Adipose tissue (tissue), 3 donors: ENCODE measurements around the gene NFATC2. TPM values are rescaled to one million over a fixed set of nuclear protein-coding genes. Genes with fewer than 3 reads are reported as not detected.

Experiments used
- H3K27ac ChIP-seq: one replicate; pipeline ENCODE4 v1.5.1; 2013; ENCODE audit warnings: low read depth, low read length
- WGBS, 3 donors: extraction: QIAGEN DNeasy Blood & Tissue Kit; methylation state at CpG; one replicate each; pipeline ENCODE4 v1.1.7; 2013; 5-methylcytosine and 5-hydroxymethylcytosine counted together
- polyA plus RNA-seq, 3 donors: library from polyadenylated mRNA; stranded (reverse); fragments of 200-250 nt; gene quantifications; one replicate each; pipeline ENCODE4 v1.2.3, GENCODE V29; 2013
- donor health status: healthy with polysubstance abuse.
- donor health status: Bipolar disorder and iron deficiency.
- donor health status: healthy.

The NFATC2 gene
- polyA plus RNA-seq, 3 donors, result 1.0 to 6.8 (median 2.2) TPM

GRCh38 chr20:51371720-51372119 lies 170.8 kb downstream of the NFATC2 start:
- H3K27ac ChIP-seq, result no peak overlapping the region
- 83 to 96% (median 94%) methylated on average over 4 of the region's 4 CpGs for WGBS, 3 donors

DNA sequence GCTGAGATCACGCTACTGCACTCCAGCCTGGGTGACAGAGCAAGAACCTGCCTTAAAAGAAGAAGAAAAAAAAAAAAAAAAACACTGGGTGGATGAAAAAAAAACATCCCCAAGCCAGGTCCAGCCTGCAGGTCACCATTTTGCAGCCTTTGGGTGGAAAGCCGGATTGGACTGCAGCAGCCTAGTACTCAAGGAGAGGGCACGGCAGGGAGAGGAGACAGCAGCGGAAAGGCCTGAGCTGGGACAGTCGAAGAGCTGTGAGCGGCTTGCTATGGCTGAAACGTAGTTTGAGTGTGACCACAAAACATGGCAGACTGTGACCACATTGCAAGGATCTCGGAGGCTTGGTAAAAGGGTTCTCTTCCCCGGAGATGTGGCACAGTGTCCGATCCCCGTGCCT lies 173.0 kb downstream of the NFATC2 start:
- WGBS, 3 donors, result 88 to 93% (median 90%) methylated on average over 11 of the region's 11 CpGs
- no peak overlapping the region for H3K27ac ChIP-seq

DNA sequence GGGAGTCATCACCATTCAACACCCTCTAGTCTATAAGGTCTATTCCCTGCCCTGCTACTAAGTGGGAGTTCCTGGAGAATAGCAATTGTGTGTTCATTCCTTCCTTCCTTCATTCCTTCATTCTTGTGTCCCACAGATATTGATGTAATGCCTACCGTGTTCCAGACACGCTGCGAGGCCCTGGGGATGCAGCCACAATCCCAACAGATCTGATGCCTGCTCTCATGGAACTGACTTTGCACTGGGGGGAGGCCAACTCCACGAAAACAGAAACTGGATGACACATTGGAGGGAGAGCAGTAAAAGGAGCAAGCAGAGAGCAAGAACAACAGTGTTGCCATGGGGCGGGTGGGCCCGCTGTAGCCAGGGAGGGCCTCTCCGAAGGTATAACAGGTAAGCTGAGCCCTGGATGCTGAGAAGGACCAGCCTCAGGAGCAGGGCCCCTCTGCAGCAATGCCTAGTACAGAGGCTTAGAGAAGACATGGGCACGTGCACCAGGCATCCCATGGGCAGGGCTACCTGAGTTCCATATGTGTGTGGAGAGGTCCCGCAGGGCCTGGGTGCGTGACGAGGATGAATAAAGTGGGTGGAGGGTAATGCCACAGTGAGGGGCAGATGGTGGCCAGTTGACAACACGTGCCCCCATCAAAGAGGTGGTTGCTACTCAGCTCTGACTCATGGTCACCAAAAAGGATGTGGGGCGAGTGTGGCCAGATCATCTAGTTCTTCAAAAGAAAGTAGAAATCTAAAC lies 173.9 kb downstream of the NFATC2 start:
- WGBS, 3 donors, result 90 to 92% (median 92%) methylated on average over 13 of the region's 13 CpGs

GRCh38 chr20:51366155-51366886 lies 176.2 kb downstream of the NFATC2 start:
- WGBS, 3 donors, result 45 to 67% (median 62%) methylated on average over 16 of the region's 16 CpGs
- no peak overlapping the region for H3K27ac ChIP-seq

More for the DNA sequence above, 173.9 kb downstream of the NFATC2 start:
- H3K27ac ChIP-seq, result no peak overlapping the region

DNA sequence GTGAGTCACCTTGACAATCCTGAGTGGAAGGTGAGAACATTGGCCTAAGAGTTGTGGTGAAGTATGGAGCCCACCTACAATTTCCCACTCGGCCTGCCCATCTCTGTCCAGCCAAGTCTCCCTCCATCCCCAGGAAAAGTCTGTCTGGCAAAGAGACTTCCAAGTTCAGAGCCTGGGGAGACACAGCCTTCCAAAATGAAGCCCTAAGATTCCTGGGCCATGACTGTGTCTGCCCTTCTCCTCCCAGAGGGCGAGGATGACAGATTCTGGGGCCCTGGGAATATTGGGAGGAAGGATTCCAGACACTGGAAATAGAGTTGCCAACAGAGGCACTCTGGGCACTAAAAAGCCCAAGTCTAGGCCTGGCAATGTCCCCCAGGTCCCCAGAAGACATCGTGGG lies 176.8 kb downstream of the NFATC2 start:
- no peak overlapping the region for H3K27ac ChIP-seq
- WGBS, 3 donors, result 69 to 84% (median 80%) methylated on average over 3 of the region's 3 CpGs

DNA sequence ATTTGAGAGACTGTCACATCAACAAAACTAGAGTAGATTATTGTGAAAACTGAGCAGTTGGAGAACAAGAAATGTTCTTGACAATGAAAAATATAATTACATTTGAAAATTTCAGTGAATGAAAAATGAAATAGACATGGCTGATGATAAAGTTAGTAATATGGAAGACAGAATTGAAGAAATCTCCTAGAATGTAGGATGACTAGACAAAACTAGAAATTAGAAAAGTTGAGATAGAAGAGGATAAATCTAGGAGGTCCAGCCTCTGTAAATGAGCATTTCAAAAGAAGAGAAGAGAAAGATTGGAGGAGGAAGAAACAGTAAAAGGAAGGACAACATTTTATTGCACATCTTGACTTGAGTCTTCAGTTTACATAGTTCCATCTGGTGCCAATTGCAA lies 178.7 kb downstream of the NFATC2 start:
- no peak overlapping the region for H3K27ac ChIP-seq

GRCh38 chr20:51363378-51363777 lies 179.1 kb downstream of the NFATC2 start:
- 72 to 77% (median 74%) methylated on average over 2 of the region's 2 CpGs for WGBS, 3 donors

DNA sequence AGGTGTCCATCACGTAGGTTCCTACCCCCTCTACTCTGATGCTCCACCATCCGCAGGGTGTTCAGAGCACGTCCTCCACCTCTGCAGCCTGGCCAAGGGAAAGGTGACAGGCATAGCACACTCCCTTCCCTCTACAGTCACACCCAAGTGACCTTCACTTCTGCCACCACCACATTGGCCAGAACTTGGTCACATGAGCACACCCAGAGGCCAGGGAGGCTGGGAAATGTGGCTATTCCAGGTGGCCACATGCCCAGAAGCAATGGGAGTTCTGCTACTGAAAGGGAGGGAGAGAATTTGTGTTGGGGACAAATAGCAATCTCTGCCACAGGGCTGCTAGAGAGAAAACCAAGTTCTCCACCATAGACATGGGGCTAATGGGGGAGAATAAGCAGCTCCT lies 180.3 kb downstream of the NFATC2 start:
- H3K27ac ChIP-seq, result no peak overlapping the region
- 66 to 93% (median 88%) methylated on average over 3 of the region's 3 CpGs for WGBS, 3 donors

More at GRCh38 chr20:51363378-51363777, 179.1 kb downstream of the NFATC2 start:
- no peak overlapping the region for H3K27ac ChIP-seq

- WGBS, 3 donors, result 85 to 100% (median 87%) methylated on average over 1 of the region's 1 CpG
- H3K27ac ChIP-seq, result no peak overlapping the region
Measured at GRCh38 chr20:51361258-51361657, 181.3 kb downstream of the NFATC2 start.

GRCh38 chr20:51360451-51361201 lies 181.9 kb downstream of the NFATC2 start:
- 77 to 84% (median 80%) methylated on average over 13 of the region's 13 CpGs for WGBS, 3 donors
- H3K27ac ChIP-seq, result no peak overlapping the region

DNA sequence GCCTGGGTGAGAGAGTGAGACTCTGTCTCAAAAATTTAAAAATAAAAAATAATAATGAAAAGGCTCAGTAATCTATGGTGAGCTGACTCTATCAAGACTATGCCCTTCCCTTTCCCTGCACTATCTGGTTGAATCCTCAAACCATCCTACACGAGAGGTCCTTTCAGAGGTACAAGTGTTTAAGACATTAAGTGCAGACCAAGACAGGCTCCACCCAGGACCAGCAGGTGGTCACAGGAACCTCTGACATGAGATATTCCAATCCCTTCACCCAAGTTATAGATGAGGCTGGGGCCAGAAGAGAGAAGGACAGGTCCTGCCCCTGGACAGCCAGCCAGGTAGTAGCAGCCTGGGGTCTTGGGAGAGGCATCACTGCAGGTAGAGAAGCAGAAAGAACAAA lies 182.6 kb downstream of the NFATC2 start:
- 56 to 81% (median 70%) methylated on average over 1 of the region's 1 CpG for WGBS, 3 donors
- H3K27ac ChIP-seq, result no peak overlapping the region

DNA sequence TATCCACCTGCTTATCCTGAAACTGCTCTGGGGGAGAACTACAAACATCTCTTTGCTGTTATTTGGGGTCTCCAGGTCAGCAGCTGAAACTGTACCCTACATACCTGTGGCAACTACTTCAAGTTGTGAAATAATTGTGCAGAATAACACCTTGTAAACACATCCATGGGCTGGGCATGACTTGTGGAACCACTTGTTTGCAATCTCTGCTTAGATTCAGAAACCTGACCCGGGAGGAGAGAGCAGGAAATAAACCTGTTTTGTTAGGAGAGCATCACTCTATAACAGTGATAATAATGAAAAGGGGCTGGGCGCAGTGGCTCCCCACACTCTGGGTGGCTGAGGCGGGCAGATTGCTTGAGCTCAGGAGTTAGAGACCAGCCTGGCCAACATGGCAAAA lies 183.1 kb downstream of the NFATC2 start:
- H3K27ac ChIP-seq, result no peak overlapping the region
- WGBS, 3 donors, result 83 to 94% (median 88%) methylated on average over 3 of the region's 3 CpGs

DNA sequence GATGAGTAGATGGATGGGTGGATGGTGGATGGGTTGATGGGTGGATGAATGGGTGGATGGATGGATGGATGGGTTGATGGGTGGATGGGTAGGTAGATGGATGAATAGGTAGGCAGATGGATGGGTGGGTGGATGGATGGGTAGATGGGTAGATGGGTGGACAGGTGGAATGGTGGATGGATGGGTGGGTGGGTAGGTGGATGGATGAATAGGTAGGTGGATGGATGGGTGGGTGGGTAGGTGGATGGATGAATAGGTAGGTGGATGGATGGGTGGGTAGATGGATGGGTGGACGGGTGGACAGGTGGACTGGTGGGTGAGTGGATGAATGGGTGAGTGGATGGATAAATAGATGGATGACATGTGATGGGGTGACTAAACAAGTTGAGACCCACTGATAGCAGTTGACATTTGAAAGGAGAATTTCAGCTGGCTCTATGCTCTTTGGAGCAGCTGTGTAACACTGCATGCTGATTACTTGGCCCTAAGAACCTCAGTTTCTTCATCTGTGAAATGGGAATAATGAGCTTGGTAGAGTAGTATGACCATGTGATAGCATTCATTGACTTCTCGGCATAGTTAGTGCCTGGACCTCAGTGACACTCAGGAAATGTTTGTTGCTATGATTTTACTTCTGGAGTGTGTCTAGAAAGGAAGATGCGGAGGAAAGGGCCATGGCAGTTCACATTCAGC lies 184.3 kb downstream of the NFATC2 start:
- no peak overlapping the region for H3K27ac ChIP-seq
- 80 to 84% (median 80%) methylated on average over 3 of the region's 3 CpGs for WGBS, 3 donors

- no peak overlapping the region for H3K27ac ChIP-seq
- 56 to 85% (median 82%) methylated on average over 1 of the region's 1 CpG for WGBS, 3 donors
Measured at GRCh38 chr20:51357543-51357942, 185.0 kb downstream of the NFATC2 start.

DNA sequence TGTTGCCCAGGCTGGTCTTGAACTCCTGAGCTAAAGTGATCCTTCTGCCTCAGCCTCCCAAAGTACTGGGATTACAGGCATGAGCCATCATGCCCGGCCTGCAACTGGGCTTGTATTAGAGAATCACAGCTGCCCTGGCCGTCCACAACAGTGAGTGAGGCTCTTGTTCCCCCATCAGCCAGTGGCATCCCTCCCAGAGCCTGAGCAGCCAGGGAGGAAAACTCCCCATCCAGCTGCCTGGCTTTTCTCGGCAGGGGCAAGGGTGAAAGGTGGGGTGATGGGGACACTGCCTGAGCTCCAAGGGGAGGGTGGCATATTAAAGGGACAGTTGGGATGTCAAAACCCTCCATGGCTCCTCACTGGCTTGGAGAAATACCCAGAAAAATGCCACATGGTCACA lies 185.6 kb downstream of the NFATC2 start:
- 61 to 82% (median 78%) methylated on average over 3 of the region's 3 CpGs for WGBS, 3 donors
- H3K27ac ChIP-seq, result no peak overlapping the region

DNA sequence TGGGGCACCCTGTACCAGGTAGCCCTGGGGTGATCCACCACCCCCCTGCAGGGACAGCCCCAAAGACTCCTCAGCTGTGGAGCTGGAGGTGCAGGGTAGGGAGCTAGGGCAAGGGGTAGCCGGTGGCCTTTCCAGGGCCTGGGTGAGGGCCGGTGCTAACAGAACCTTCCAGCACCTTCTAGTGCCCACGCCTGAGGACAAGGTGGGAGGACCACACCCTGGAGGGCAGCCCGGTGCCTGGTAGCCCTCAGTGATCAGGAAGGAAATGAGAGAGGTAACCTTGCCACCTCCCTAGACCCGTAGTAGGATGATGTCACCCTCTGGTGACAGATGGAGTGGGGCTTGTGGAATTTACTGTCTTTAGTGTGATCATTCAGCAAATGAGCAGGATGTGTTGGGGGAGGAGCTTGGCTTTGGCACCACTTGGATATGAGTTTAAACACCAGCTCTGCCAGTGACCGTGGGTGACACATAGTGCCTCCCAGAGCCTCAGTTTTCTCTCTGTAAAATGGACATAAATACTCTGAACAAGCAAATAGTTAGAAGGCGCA lies 187.7 kb downstream of the NFATC2 start:
- H3K27ac ChIP-seq, result no peak overlapping the region
- 62 to 71% (median 67%) methylated on average over 7 of the region's 7 CpGs for WGBS, 3 donors

DNA sequence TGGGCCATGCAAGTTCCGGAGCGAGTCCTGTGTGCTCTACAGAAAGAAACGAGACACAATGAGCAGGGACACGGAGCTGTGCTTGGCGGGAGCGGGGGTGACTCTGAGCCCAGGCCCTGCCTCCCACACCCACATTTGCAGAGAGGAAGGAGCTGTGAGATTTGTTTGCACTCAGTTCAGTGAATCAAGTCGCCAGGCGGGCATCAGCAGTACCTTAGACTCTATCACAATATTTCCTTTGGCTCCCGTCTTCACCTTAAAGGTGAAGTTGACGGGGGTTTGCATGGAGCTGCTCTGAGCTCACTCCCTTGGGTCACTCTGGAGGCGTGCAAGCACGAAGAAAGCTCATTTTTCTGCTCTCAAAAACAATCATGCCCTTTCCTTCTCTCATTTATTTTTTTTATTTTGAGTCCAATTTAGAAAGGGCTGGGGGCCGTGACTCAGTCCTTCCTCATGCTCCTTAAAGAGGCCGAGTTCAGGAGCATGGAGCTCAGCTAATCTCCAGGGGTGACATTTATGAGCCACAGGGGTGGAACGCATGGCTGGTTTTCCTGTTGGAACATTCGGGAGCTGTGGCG lies 188.2 kb downstream of the NFATC2 start:
- 73 to 81% (median 74%) methylated on average over 17 of the region's 17 CpGs for WGBS, 3 donors
- H3K27ac ChIP-seq, result no peak overlapping the region

- WGBS, 3 donors, result 66 to 71% (median 71%) methylated on average over 4 of the region's 4 CpGs
- H3K27ac ChIP-seq, result no peak overlapping the region
Measured at GRCh38 chr20:51353491-51353890, 189.0 kb downstream of the NFATC2 start.
